Ovary (tissue), 9 donors: ENCODE data around the gene TGFBR1. TPM values are rescaled to one million over a fixed set of nuclear protein-coding genes. Genes with fewer than 3 reads are reported as not detected.

ENCODE experiments used
- DNase-seq, 5 donors: peaks; one replicate each; pipeline ENCODE4 v3.0.0-alpha.2; 2019 to 2020
- H3K27ac ChIP-seq, 2 donors: fragments of 200-600 bp; one replicate each; pipeline versions ENCODE4 v1.5.1 to v1.8.0; 2019 to 2022
- H3K27me3 ChIP-seq: fragments of 200-600 bp; one replicate; pipeline ENCODE4 v1.8.0; 2022
- H3K36me3 ChIP-seq: fragments of 200-600 bp; sonication (generic); one replicate; pipeline ENCODE4 v1.5.1; 2019
- H3K4me1 ChIP-seq: one replicate; pipeline ENCODE4 v1.8.1; 2013; ENCODE audit warnings: mild to moderate bottlenecking, moderate library complexity; ENCODE audit not compliant: insufficient read depth
- H3K4me3 ChIP-seq: fragments of 200-600 bp; sonication (generic); one replicate; pipeline ENCODE4 v1.5.1; 2017
- H3K9me3 ChIP-seq, 2 donors: fragments of 200-600 bp in 1 of 2; sonication (generic) in 1 of 2; one replicate each; pipeline versions ENCODE4 v1.5.1 to v1.8.1; 2013 to 2019; ENCODE audit warnings: mild to moderate bottlenecking in 1 of 2, moderate library complexity in 1 of 2
- EP300 ChIP-seq: sonication (generic); formaldehyde crosslinking; IDR thresholded peaks from one replicate; pipeline ENCODE4 v1.6.1; 2017; ENCODE audit warnings: antibody characterized with exemption
- POLR2A ChIP-seq: fragments of 450-650 bp; IDR thresholded peaks from one replicate; pipeline ENCODE4 v1.6.1; 2017; ENCODE audit warnings: antibody characterized with exemption, mild to moderate bottlenecking, moderate library complexity
- WGBS, 3 donors: extraction: QIAGEN DNeasy Blood & Tissue Kit in 1 of 3; methylation state at CpG; one replicate each; pipeline versions ENCODE4 v1.1.5 to v1.1.7; 2013 to 2017; 5-methylcytosine and 5-hydroxymethylcytosine counted together
- intact Hi-C, 4 donors: fragments of 100-400 bp; cut with DNase I; formaldehyde crosslinking; loops; one replicate each; pipeline versions ENCODE4 v1.11.0 to v1.15.1; 2022 to 2023
- polyA plus RNA-seq, 2 donors: library from polyadenylated mRNA; stranded (reverse); fragments of 200-250 nt in 1 of 2; fragments of 350-450 nt in 1 of 2; fragmentation: Illumina TruSeq in 1 of 2; extraction: RNeasy Lipid Tissue Mini Kit (QIAGEN cat#74804) in 1 of 2; gene quantifications; one replicate each; pipeline ENCODE4 v1.2.3, GENCODE V29; 2013 to 2014
- total RNA-seq, 7 donors: library from RNA; depleted of rRNA in 2 of 7; stranded (reverse); fragments of >200 nt in 2 of 7; fragmentation: NEBNext Ultra II Directional in 3 of 7; extraction: Animal tissue kit (Norgen Biotek cat#: 25700) in 3 of 7; gene quantifications; one replicate each; pipeline versions ENCODE4 v1.1.0 to v1.2.4, GENCODE V29; 2016 to 2023
- TF ChIP-seq, protein P1 (sequence below), 3 donors: fragments of 450-650 bp in 2 of 3; fragments of 200-600 bp in 1 of 3; IDR thresholded peaks; one replicate each; pipeline versions ENCODE4 v1.5.1 to v1.8.0; 2016 to 2022; ENCODE audit warnings: antibody characterized with exemption in 3 of 3, mild to moderate bottlenecking in 1 of 3
- donor health status: DM: no; HTN: no; CAD: no; lungs with moderate emphysema.
- donor health status: DM: no; HTN: no; CAD: no.
- donor health status: Bipolar disorder and iron deficiency.
- donor health status: DM: yes; HTN: yes; CAD: no.
- donor health status: DM: no; HTN: no; CAD: no.
- donor health status: DM: yes; HTN: yes; CAD: no.

The TGFBR1 gene
- total and polyA plus RNA-seq, 9 donors: 12.5 to 55.9 (median 38.3) TPM

GRCh38 chr9:99147177-99147576 lies 42.3 kb downstream of the TGFBR1 start:
- Histone ChIP-seq H3K4me3 (no peak overlapping the region), H3K27ac (no peak overlapping the region), H3K9me3 (no peaks in the 10 kb centered on the region), H3K4me1 (no peaks in the 10 kb centered on the region), H3K36me3 (no peaks in the 10 kb centered on the region), H3K27me3 (no peaks in the 10 kb centered on the region)
- intact Hi-C loops: loop anchor here in 2 of 4 donors (10.0 kb wide), 2 partner anchors 292 to 302 kb away; no protein-coding TSS in a partner anchor
- TF ChIP-seq EP300 (no peak), POLR2A (no peak)
- TF ChIP-seq, protein P1, sequence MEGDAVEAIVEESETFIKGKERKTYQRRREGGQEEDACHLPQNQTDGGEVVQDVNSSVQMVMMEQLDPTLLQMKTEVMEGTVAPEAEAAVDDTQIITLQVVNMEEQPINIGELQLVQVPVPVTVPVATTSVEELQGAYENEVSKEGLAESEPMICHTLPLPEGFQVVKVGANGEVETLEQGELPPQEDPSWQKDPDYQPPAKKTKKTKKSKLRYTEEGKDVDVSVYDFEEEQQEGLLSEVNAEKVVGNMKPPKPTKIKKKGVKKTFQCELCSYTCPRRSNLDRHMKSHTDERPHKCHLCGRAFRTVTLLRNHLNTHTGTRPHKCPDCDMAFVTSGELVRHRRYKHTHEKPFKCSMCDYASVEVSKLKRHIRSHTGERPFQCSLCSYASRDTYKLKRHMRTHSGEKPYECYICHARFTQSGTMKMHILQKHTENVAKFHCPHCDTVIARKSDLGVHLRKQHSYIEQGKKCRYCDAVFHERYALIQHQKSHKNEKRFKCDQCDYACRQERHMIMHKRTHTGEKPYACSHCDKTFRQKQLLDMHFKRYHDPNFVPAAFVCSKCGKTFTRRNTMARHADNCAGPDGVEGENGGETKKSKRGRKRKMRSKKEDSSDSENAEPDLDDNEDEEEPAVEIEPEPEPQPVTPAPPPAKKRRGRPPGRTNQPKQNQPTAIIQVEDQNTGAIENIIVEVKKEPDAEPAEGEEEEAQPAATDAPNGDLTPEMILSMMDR (IDR thresholded peaks at IDR 0.05): no peak
- DNase-seq: no peak

DNA sequence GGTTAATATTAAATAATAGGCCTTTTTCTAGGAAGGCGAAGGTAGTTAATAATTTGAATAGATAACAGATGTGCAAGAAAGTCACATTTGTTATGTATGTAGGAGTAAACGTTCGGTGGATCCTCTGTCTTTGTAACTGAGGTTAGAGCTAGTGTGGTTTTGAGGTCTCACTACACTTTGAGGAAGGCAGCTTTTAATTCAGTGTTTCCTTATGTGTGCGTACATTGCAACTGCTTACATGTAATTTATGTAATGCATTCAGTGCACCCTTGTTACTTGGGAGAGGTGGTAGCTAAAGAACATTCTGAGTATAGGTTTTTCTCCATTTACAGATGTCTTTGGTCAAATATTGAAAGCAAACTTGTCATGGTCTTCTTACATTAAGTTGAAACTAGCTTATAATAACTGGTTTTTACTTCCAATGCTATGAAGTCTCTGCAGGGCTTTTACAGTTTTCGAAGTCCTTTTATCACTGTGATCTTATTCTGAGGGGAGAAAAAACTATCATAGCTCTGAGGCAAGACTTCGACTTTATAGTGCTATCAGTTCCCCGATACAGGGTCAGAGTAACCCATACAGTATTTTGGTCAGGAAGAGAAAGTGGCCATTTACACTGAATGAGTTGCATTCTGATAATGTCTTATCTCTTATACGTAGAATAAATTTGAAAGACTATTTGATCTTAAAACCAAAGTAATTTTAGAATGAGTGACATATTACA lies 45.7 kb downstream of the TGFBR1 start:
- H3K9me3 ChIP-seq: no peaks in the 10 kb centered on the region
- no peak for TF ChIP-seq EP300
- no peak for TF ChIP-seq POLR2A
- TF ChIP-seq, protein P1 (IDR thresholded peaks at IDR 0.05): no peak
- H3K36me3 ChIP-seq: no peaks in the 10 kb centered on the region
- intact Hi-C loops: no loop called here
- 70 to 80% (median 72%) methylated on average over 8 of the region's 8 CpGs for WGBS, 3 donors
- H3K27me3 ChIP-seq: no peaks in the 10 kb centered on the region
- H3K27ac ChIP-seq: no peak overlapping the region
- no peaks in the 10 kb centered on the region for H3K4me1 ChIP-seq
- H3K4me3 ChIP-seq: no peak overlapping the region
- DNase-seq: no peak

GRCh38 chr9:99154356-99154755 lies 49.4 kb downstream of the TGFBR1 start:
- intact Hi-C loops: no loop called here

DNA sequence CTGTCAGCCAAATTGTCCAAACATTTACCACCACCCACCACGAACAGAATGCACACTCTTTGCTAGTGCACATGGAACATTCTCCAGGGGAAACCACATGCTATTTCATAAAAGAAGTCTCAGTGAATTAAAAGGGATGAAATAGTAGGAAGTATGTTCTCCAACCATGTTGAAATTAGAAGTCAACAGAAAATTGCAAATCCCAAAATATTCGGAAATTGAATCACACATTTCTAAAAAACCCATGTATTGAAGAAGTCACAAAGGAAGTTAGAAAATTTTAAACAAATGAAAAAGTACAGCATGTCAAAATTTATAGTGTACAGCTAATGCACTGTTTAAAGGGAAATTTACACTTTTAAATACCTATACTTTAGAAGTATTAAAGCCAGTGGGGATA lies 50.8 kb downstream of the TGFBR1 start:
- TF ChIP-seq POLR2A (no peak), EP300 (no peak)
- TF ChIP-seq, protein P1 (IDR thresholded peaks at IDR 0.05): no peak
- no peaks in the 10 kb centered on the region for H3K27me3 ChIP-seq
- no peak overlapping the region for H3K4me3 ChIP-seq
- 55 to 67% (median 62%) methylated on average over 2 of the region's 2 CpGs for WGBS, 3 donors
- no peak overlapping the region for H3K27ac ChIP-seq
- no peaks in the 10 kb centered on the region for H3K4me1 ChIP-seq
- intact Hi-C loops: no loop called here
- DNase-seq: no peak
- H3K36me3 ChIP-seq: no peaks in the 10 kb centered on the region
- H3K9me3 ChIP-seq: no peaks in the 10 kb centered on the region

More at GRCh38 chr9:99154356-99154755, 49.4 kb downstream of the TGFBR1 start:
- Histone ChIP-seq H3K27me3 (no peaks in the 10 kb centered on the region), H3K27ac (no peak overlapping the region), H3K4me1 (no peaks in the 10 kb centered on the region), H3K9me3 (no peaks in the 10 kb centered on the region), H3K36me3 (no peaks in the 10 kb centered on the region), H3K4me3 (no peak overlapping the region)
- WGBS, 3 donors: 65 to 76% (median 73%) methylated on average over 3 of the region's 3 CpGs
- DNase-seq: no peak
- no peak for TF ChIP-seq EP300
- TF ChIP-seq, protein P1 (IDR thresholded peaks at IDR 0.05): no peak
- no peak for TF ChIP-seq POLR2A
